Measurements from ENCODE around the gene SPON2.
"Not testable (repeated sequence)": the region's sequence is repeated elsewhere in the genome, so short reads cannot be mapped to it uniquely, and the experiment has no call there.

The SPON2 gene

GRCh38 chr4:1151541-1151940, 20.8 kb downstream of the SPON2 start:
- no peak for DNase-seq (ENCODE audit: low read depth)

- DNase-seq (ENCODE audit: low read depth) = no peak
These were observed 21.5 kb downstream of the SPON2 start for GRCh38 chr4:1150875-1151274.

GRCh38 chr4:1139860-1140259, 32.5 kb downstream of the SPON2 start:
- no peak for DNase-seq (ENCODE audit: low read depth)

- peak; percentile 20 for DNase-seq (ENCODE audit: low read depth)
These were observed 34.5 kb downstream of the SPON2 start for GRCh38 chr4:1137850-1138249.

- DNase-seq (ENCODE audit: low read depth) = no peak
These were observed 35.2 kb downstream of the SPON2 start for GRCh38 chr4:1137063-1137776.

GRCh38 chr4:1136048-1136447, 36.3 kb downstream of the SPON2 start:
- DNase-seq (ENCODE audit: low read depth) = no peak

- DNase-seq (ENCODE audit: low read depth) = no peak
These were observed 39.4 kb downstream of the SPON2 start for GRCh38 chr4:1133033-1133432.

- DNase-seq (ENCODE audit: low read depth) = peak; percentile 75
These were observed 41.8 kb downstream of the SPON2 start for GRCh38 chr4:1130316-1131186.

- DNase-seq (ENCODE audit: low read depth) = no peak
These were observed 45.9 kb downstream of the SPON2 start for GRCh38 chr4:1126506-1126905.

GRCh38 chr4:1125466-1125865, 46.9 kb downstream of the SPON2 start:
- DNase-seq (ENCODE audit: low read depth) = not testable (repeated sequence)

- no peak for DNase-seq (ENCODE audit: low read depth)
These were observed 47.6 kb downstream of the SPON2 start for GRCh38 chr4:1124818-1125217.

- DNase-seq (ENCODE audit: low read depth) = no peak
These were observed 49.9 kb downstream of the SPON2 start for GRCh38 chr4:1122505-1122904.

Data from iris pigment epithelial cell (primary cell).